Measurements from ENCODE around the gene TBX1.
"Not testable (repeated sequence)": the region's sequence is repeated elsewhere in the genome, so short reads cannot be mapped to it uniquely, and the experiment has no call there.

TBX1 gene

GRCh38 chr22:19765477-19766239, 5.1 kb downstream of the TBX1 start:
- DNase-seq: no peak

- DNase-seq: no peak
Observed at GRCh38 chr22:19766240-19766510, 5.6 kb downstream of the TBX1 start.

GRCh38 chr22:19766511-19767426, 6.2 kb downstream of the TBX1 start:
- no peak for DNase-seq

GRCh38 chr22:19767427-19768341, 7.1 kb downstream of the TBX1 start:
- no peak for DNase-seq

GRCh38 chr22:19769393-19769715, 8.8 kb downstream of the TBX1 start:
- DNase-seq: no peak

GRCh38 chr22:19770349-19771220, 10.0 kb downstream of the TBX1 start:
- no peak for DNase-seq

GRCh38 chr22:19772422-19772672, 11.8 kb downstream of the TBX1 start:
- DNase-seq: no peak

- DNase-seq: no peak
Observed at GRCh38 chr22:19772673-19773469, 12.3 kb downstream of the TBX1 start.

GRCh38 chr22:19773470-19774040, 13.0 kb downstream of the TBX1 start:
- DNase-seq: no peak

GRCh38 chr22:19774628-19775027, 14.1 kb downstream of the TBX1 start:
- DNase-seq: no peak

- DNase-seq: no peak
Observed at GRCh38 chr22:19775496-19776325, 15.1 kb downstream of the TBX1 start.

GRCh38 chr22:19776433-19777031, 16.0 kb downstream of the TBX1 start:
- no peak for DNase-seq

GRCh38 chr22:19777192-19777591, 16.6 kb downstream of the TBX1 start:
- not testable (repeated sequence) for DNase-seq

GRCh38 chr22:19779011-19779421, 18.4 kb downstream of the TBX1 start:
- no peak for DNase-seq

- no peak for DNase-seq
Observed at GRCh38 chr22:19779685-19780268, 19.2 kb downstream of the TBX1 start.

GRCh38 chr22:19782533-19782932, 22.0 kb downstream of the TBX1 start:
- no peak for DNase-seq

GRCh38 chr22:19783586-19784383, 23.2 kb downstream of the TBX1 start:
- no peak for DNase-seq

GRCh38 chr22:19784384-19785175, 24.0 kb downstream of the TBX1 start:
- DNase-seq: no peak

All from NCI-H1694 treated with DMSO at 0.1 percent for 48 hours (cell line).